ENCODE results near the gene ROR2.

GRCh38 chr9:91992461-91993041 lies 42.5 kb upstream of the ROR2 start:
- TF ChIP-seq, protein P1, sequence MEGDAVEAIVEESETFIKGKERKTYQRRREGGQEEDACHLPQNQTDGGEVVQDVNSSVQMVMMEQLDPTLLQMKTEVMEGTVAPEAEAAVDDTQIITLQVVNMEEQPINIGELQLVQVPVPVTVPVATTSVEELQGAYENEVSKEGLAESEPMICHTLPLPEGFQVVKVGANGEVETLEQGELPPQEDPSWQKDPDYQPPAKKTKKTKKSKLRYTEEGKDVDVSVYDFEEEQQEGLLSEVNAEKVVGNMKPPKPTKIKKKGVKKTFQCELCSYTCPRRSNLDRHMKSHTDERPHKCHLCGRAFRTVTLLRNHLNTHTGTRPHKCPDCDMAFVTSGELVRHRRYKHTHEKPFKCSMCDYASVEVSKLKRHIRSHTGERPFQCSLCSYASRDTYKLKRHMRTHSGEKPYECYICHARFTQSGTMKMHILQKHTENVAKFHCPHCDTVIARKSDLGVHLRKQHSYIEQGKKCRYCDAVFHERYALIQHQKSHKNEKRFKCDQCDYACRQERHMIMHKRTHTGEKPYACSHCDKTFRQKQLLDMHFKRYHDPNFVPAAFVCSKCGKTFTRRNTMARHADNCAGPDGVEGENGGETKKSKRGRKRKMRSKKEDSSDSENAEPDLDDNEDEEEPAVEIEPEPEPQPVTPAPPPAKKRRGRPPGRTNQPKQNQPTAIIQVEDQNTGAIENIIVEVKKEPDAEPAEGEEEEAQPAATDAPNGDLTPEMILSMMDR (IDR thresholded peaks at IDR 0.05): no peak
- TF ChIP-seq POLR2A (IDR thresholded peaks at IDR 0.05): no peak

Data from Peyer's patch (tissue), 4 donors.